ENCODE results near the gene CCNJ.

GRCh38 chr10:96089670-96090462 lies 46.5 kb downstream of the CCNJ start:
- TF ChIP-seq POLR2A (IDR thresholded peaks at IDR 0.05) (peak; percentile 23 to 53), CTCF (IDR thresholded peaks at IDR 0.05) (no peak)

Measured in adrenal gland (tissue), 5 donors.